ENCODE measurements around the gene TNRC18.

Gene TNRC18

DNA sequence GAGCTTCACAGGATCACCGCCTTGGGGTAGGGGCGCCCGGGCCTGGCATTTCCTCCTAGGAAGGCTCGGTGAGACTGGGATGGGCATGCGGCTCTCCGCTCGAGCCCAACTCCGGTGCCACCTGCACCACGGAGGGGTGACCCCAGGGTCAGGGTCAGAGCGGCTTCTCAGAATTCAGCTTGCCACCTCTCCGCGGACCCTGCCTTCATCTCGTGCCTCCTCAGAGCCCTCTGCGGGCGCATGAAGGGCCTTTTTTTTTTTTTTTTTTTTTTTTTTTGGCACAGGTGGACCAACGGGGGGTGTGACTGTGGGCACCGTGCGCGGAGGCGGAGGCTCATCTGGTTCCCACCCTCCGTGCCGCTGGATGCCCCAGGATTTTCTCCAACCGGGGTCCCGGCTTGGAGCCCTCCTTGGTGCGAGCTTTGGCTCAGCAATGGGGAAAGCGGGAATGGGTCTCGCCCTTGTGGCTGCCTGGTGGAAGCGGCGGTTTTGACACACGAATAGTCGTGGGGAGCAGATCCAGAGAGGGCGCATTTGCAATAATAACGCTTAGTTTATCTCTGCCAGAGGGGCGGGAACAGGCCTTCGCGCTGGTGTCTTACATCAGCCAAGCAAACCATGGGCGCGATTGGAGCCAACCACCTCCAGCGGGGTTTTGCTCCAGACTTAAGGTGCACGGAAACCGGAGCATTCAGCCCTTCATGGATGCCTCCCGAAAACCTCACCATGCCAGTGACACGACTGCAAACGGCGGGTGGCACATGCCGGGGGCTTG is 5.0 kb upstream of the TNRC18 start:
- Histone ChIP-seq H3K27me3 (ENCODE audit: insufficient read depth, insufficient read length) (peaks cover 84% of the 10 kb centered on the region), H3K36me3 (ENCODE audit: insufficient read depth, insufficient read length, low read length) (no peaks in the 10 kb centered on the region), H3K4me3 (ENCODE audit: insufficient read length, low read depth) (peak overlapping the region; percentile 46), H3K9me3 (ENCODE audit: insufficient read depth, low read length) (peaks cover 10% of the 10 kb centered on the region; the same call in 1 of the 2 replicates), H3K4me1 (ENCODE audit: insufficient read depth, insufficient read length) (peaks cover 23% of the 10 kb centered on the region), H3K9ac (ENCODE audit: insufficient read length, low read depth) (peak overlapping the region; percentile 85)
- TF ChIP-seq SUZ12 (IDR thresholded peaks at IDR 0.05; ENCODE audit: extremely low read depth, insufficient read depth, insufficient read length): peak; percentile 87
- no peak for TF ChIP-seq YY1 (IDR thresholded peaks at IDR 0.05; ENCODE audit: insufficient read depth, insufficient read length)
- DNase-seq (ENCODE audit: low read depth, low spot score): no peak

GRCh38 chr7:5426226-5426475 is 2.5 kb upstream of the TNRC18 start:
- Histone ChIP-seq H3K27me3 (ENCODE audit: insufficient read depth, insufficient read length) (peaks cover 80% of the 10 kb centered on the region), H3K9me3 (ENCODE audit: insufficient read depth, low read length) (no peaks in the 10 kb centered on the region), H3K4me1 (ENCODE audit: insufficient read depth, insufficient read length) (peaks cover 28% of the 10 kb centered on the region), H3K36me3 (ENCODE audit: insufficient read depth, insufficient read length, low read length) (no peaks in the 10 kb centered on the region), H3K4me3 (ENCODE audit: insufficient read length, low read depth) (peak overlapping the region; percentile 61), H3K9ac (ENCODE audit: insufficient read length, low read depth) (peak overlapping the region; percentile 85)
- no peak for TF ChIP-seq SUZ12 (IDR thresholded peaks at IDR 0.05; ENCODE audit: extremely low read depth, insufficient read depth, insufficient read length)
- TF ChIP-seq ZNF274 (IDR thresholded peaks at IDR 0.05; ENCODE audit: low read depth, low read length): no peak
- TF ChIP-seq YY1 (IDR thresholded peaks at IDR 0.05; ENCODE audit: insufficient read depth, insufficient read length): no peak
- no peak for DNase-seq (ENCODE audit: low read depth, low spot score)

GRCh38 chr7:5425507-5426225 is 2.0 kb upstream of the TNRC18 start:
- H3K9me3 ChIP-seq (ENCODE audit: insufficient read depth, low read length): no peaks in the 10 kb centered on the region
- peaks cover 27% of the 10 kb centered on the region for H3K4me1 ChIP-seq (ENCODE audit: insufficient read depth, insufficient read length)
- H3K36me3 ChIP-seq (ENCODE audit: insufficient read depth, insufficient read length, low read length): no peaks in the 10 kb centered on the region
- TF ChIP-seq ZNF274 (IDR thresholded peaks at IDR 0.05; ENCODE audit: low read depth, low read length): no peak
- TF ChIP-seq SUZ12 (IDR thresholded peaks at IDR 0.05; ENCODE audit: extremely low read depth, insufficient read depth, insufficient read length): no peak
- no peak for TF ChIP-seq YY1 (IDR thresholded peaks at IDR 0.05; ENCODE audit: insufficient read depth, insufficient read length)
- H3K9ac ChIP-seq (ENCODE audit: insufficient read length, low read depth): peak overlapping the region; percentile 85
- H3K27me3 ChIP-seq (ENCODE audit: insufficient read depth, insufficient read length): peaks cover 80% of the 10 kb centered on the region
- peak; percentile 88 for DNase-seq (ENCODE audit: low read depth, low spot score)
- H3K4me3 ChIP-seq (ENCODE audit: insufficient read length, low read depth): peak overlapping the region; percentile 61

DNA sequence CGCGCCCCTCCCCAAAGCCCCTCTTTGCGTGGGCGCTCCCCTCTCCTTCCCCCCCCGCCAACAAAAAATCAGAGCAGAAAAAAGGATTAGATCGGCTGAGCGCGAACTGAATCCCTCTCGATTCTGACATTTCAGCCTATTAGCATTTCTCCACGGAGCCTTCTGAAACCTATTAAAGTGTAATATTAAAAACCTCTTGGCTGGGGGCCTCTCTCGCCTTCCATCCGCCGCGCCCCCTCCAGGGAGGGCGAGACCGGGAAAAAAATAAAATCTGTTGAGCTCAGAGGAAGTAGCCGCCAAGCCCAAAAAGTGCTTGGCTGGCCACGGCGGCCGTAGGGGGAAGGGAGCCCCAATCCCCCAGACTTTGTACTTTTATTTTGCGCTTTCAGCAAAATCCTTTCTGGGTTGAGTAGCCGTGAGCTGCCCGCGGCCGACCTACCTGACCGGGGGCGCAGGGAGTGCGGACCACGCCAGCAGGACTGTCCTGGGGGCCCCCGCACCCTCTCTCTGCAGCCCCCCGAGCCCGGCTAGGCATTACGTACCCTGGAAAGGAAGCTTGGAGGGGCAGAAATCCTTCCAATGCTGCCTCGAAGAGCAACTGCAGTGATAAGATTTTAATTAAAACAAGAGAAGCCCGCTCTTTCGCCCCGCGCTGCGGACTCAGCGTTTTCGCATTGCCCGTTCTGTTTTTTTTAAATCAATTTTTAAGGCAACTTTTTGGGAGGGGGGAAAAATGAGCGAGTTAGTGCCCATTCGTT is 1.3 kb upstream of the TNRC18 start:
- Histone ChIP-seq H3K4me3 (ENCODE audit: insufficient read length, low read depth) (peak overlapping the region; percentile 61), H3K36me3 (ENCODE audit: insufficient read depth, insufficient read length, low read length) (no peaks in the 10 kb centered on the region), H3K27me3 (ENCODE audit: insufficient read depth, insufficient read length) (peaks cover 80% of the 10 kb centered on the region), H3K9ac (ENCODE audit: insufficient read length, low read depth) (peak overlapping the region; percentile 74), H3K4me1 (ENCODE audit: insufficient read depth, insufficient read length) (peaks cover 20% of the 10 kb centered on the region), H3K9me3 (ENCODE audit: insufficient read depth, low read length) (no peaks in the 10 kb centered on the region)
- no peak for TF ChIP-seq ZNF274 (IDR thresholded peaks at IDR 0.05; ENCODE audit: low read depth, low read length)
- peak; percentile 45 for TF ChIP-seq SUZ12 (IDR thresholded peaks at IDR 0.05; ENCODE audit: extremely low read depth, insufficient read depth, insufficient read length)
- DNase-seq (ENCODE audit: low read depth, low spot score): no peak

DNA sequence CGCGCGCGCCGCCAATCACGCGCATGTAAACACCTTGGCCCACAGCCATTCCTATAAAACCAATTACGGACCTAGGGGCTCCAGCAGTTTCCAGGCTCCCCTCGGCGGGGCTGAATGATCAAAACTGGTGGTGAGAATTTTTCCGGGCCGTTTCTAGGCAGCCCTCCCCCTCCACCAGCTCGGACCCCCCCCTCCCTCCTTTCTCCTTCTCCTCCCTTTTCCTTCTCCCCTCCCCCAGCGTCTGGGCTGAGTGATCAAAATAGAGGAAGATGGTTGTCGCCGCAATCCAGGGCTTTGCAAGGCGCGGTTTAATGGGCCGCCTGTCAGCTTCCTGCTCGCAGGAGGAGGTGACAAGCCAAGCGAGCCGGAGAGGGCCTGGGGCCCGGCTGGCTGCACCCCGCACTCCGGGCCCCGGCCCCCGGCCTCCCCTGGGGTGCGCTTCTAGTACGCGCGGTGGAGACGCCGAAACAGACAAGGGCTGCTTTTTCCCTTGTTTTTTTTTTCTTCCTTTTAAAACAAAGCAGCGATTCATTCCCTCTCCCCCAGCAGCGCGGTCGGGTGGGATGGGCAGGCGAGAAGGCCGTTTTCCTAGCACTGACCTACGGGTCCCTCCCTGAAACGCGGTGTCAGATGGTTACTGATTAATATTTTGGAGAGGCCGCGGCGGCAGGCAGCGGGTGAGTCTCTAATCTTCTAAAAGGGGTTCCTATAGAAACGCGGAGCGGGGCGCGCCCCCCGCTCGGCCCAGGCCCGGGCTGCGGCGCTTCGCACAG is 528 bp upstream of the TNRC18 start:
- DNase-seq (ENCODE audit: low read depth, low spot score): peak; percentile 99
- peaks cover 80% of the 10 kb centered on the region for H3K27me3 ChIP-seq (ENCODE audit: insufficient read depth, insufficient read length)
- no peak for TF ChIP-seq SUZ12 (IDR thresholded peaks at IDR 0.05; ENCODE audit: extremely low read depth, insufficient read depth, insufficient read length)
- no peak for TF ChIP-seq YY1 (IDR thresholded peaks at IDR 0.05; ENCODE audit: insufficient read depth, insufficient read length)
- no peak for TF ChIP-seq ZNF274 (IDR thresholded peaks at IDR 0.05; ENCODE audit: low read depth, low read length)

GRCh38 chr7:5422396-5423305 is 983 bp downstream of the TNRC18 start:
- peaks cover 80% of the 10 kb centered on the region for H3K27me3 ChIP-seq (ENCODE audit: insufficient read depth, insufficient read length)
- DNase-seq (ENCODE audit: low read depth, low spot score): no peak
- TF ChIP-seq YY1 (IDR thresholded peaks at IDR 0.05; ENCODE audit: insufficient read depth, insufficient read length) (no peak), ZNF274 (IDR thresholded peaks at IDR 0.05; ENCODE audit: low read depth, low read length) (no peak), SUZ12 (IDR thresholded peaks at IDR 0.05; ENCODE audit: extremely low read depth, insufficient read depth, insufficient read length) (no peak)

More for the DNA sequence above, 528 bp upstream of the TNRC18 start:
- H3K9me3 ChIP-seq (ENCODE audit: insufficient read depth, low read length): no peaks in the 10 kb centered on the region
- H3K4me3 ChIP-seq (ENCODE audit: insufficient read length, low read depth): peak overlapping the region; percentile 61
- H3K4me1 ChIP-seq (ENCODE audit: insufficient read depth, insufficient read length): peaks cover 17% of the 10 kb centered on the region
- H3K9ac ChIP-seq (ENCODE audit: insufficient read length, low read depth): peak overlapping the region; percentile 74
- H3K36me3 ChIP-seq (ENCODE audit: insufficient read depth, insufficient read length, low read length): no peaks in the 10 kb centered on the region

More at GRCh38 chr7:5422396-5423305, 983 bp downstream of the TNRC18 start:
- no peaks in the 10 kb centered on the region for H3K36me3 ChIP-seq (ENCODE audit: insufficient read depth, insufficient read length, low read length)
- H3K4me1 ChIP-seq (ENCODE audit: insufficient read depth, insufficient read length): peaks cover 20% of the 10 kb centered on the region
- H3K9ac ChIP-seq (ENCODE audit: insufficient read length, low read depth): peak overlapping the region; percentile 57
- no peaks in the 10 kb centered on the region for H3K9me3 ChIP-seq (ENCODE audit: insufficient read depth, low read length)
- H3K4me3 ChIP-seq (ENCODE audit: insufficient read length, low read depth): peak overlapping the region; percentile 26

All from NT2/D1 (cell line).